Activated T-helper 1 cell treated with anti-CD3 and anti-CD28 coated beads, Interleukin-2, amount 50 U/mL, for 16 hours (primary cell): ENCODE results near the gene HSPBAP1.

Experiments used
- DNase-seq, 2 donors: peaks; one replicate each; pipeline ENCODE4 v3.0.0-alpha.2; 2020; ENCODE audit warnings: low read depth in 1 of 2, low spot score in 1 of 2

HSPBAP1 gene

DNA sequence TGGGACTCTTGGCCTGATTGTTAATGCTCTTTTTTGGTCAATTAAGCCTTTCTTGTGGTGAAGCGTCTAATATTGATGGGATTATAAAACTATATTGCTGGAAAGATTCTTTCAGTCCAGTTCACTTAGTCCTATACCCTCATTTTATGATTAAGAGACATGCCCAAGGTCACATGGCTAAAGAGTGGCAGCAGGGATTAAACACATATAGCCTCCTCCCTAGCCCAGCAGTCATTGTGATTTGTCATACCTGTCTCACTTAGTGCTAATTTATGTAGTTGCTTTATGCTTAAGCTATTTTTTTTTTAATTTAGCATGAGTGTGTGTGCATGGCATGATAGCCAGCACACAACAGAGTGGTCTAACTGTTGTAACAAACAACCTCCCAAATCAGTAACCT is 103.5 kb downstream of the HSPBAP1 start:
- DNase-seq = no peak
